Thyroid gland (tissue), 4 donors: Measurements from ENCODE around the gene MAP4K5. TPM values are rescaled to one million over a fixed set of nuclear protein-coding genes. Genes with fewer than 3 reads are reported as not detected.

ENCODE experiments used
- DNase-seq, 2 donors: peaks; one replicate each; pipeline ENCODE4 v3.0.0-alpha.2; 2019
- H3K27ac ChIP-seq, 3 donors: fragments of 200-600 bp; sonication (generic); 1 replicate in 2 of 3; 2 replicates in 1 of 3; pipeline ENCODE4 v1.5.1; 2016 to 2019; ENCODE audit warnings: mild to moderate bottlenecking in 1 of 3, moderate library complexity in 1 of 3
- H3K27me3 ChIP-seq: fragments of 200-600 bp; sonication (generic); one replicate; pipeline ENCODE4 v1.5.1; 2019
- H3K36me3 ChIP-seq, 2 donors: fragments of 200-600 bp; sonication (generic); one replicate each; pipeline ENCODE4 v1.5.1; 2016 to 2019
- H3K4me1 ChIP-seq, 2 donors: fragments of 200-600 bp; sonication (generic); one replicate each; pipeline ENCODE4 v1.5.1; 2017 to 2019
- H3K4me3 ChIP-seq, 3 donors: fragments of 200-600 bp; sonication (generic); replicated peaks in 1 of 3; 1 replicate in 2 of 3; 2 replicates in 1 of 3; pipeline ENCODE4 v1.5.1; 2016; ENCODE audit warnings: mild to moderate bottlenecking in 1 of 3
- H3K9me3 ChIP-seq: fragments of 200-600 bp; sonication (generic); one replicate; pipeline ENCODE4 v1.5.1; 2017
- CTCF ChIP-seq, 6 experiments: fragments of 200-600 bp in 3 of 6; fragments of 450-650 bp in 3 of 6; sonication (generic) in 3 of 6; IDR thresholded peaks; one replicate each; pipeline ENCODE4 v1.5.1; 2016 to 2019; ENCODE audit warnings: antibody characterized with exemption in 6 of 6, mild to moderate bottlenecking in 2 of 6, inconsistent platforms in 1 of 6, moderate library complexity in 1 of 6
- POLR2A ChIP-seq, 2 donors: fragments of 450-650 bp; IDR thresholded peaks; one replicate each; pipeline ENCODE4 v1.6.1; 2017; ENCODE audit warnings: antibody characterized with exemption in 2 of 2, mild to moderate bottlenecking in 2 of 2, moderate library complexity in 1 of 2
- WGBS, 2 donors: methylation state at CpG; one replicate each; pipeline ENCODE4 v1.1.5; 2017; 5-methylcytosine and 5-hydroxymethylcytosine counted together
- intact Hi-C: fragments of 100-400 bp; cut with DNase I; formaldehyde crosslinking; loops from one replicate; pipeline ENCODE4 v1.15.1; 2023
- total RNA-seq, 4 donors: library from RNA; depleted of rRNA; stranded (reverse); fragments of >200 nt; gene quantifications; one replicate each; pipeline ENCODE4 v1.2.3, GENCODE V29; 2016

Gene MAP4K5
- total RNA-seq, 4 donors from 2014 or later, result 139 to 259 (median 153) TPM

- Histone ChIP-seq H3K9me3 (no peaks in the 10 kb centered on the region), H3K27ac (no peak overlapping the region), H3K27me3 (no peaks in the 10 kb centered on the region), H3K4me3 (no peak overlapping the region), H3K36me3 (peaks cover 0 to 9% of the 10 kb centered on the region in 2 donors), H3K4me1 (no peaks in the 10 kb centered on the region)
- 75 to 80% methylated on average over 2 of the region's 2 CpGs for WGBS, 2 donors
- intact Hi-C loops, result no loop called here
- TF ChIP-seq POLR2A (IDR thresholded peaks at IDR 0.05) (no peak), CTCF (IDR thresholded peaks at IDR 0.05) (no peak)
- no peak for DNase-seq
Observed at GRCh38 chr14:50425105-50425504, 107.3 kb downstream of the MAP4K5 start.

GRCh38 chr14:50423529-50423928, 108.8 kb downstream of the MAP4K5 start:
- DNase-seq, result no peak
- H3K27me3 ChIP-seq, result no peaks in the 10 kb centered on the region
- no peak overlapping the region for H3K4me3 ChIP-seq
- no peaks in the 10 kb centered on the region for H3K9me3 ChIP-seq
- WGBS, 2 donors, result 92 to 96% methylated on average over 3 of the region's 3 CpGs
- H3K27ac ChIP-seq, result no peak overlapping the region
- no peaks in the 10 kb centered on the region for H3K4me1 ChIP-seq
- peaks cover 0 to 9% of the 10 kb centered on the region in 2 donors for H3K36me3 ChIP-seq
- intact Hi-C loops, result no loop called here
- TF ChIP-seq POLR2A (IDR thresholded peaks at IDR 0.05) (no peak), CTCF (IDR thresholded peaks at IDR 0.05) (no peak)

GRCh38 chr14:50421499-50421898, 110.9 kb downstream of the MAP4K5 start:
- WGBS, 2 donors, result 96 to 97% methylated on average over 7 of the region's 7 CpGs
- Histone ChIP-seq H3K4me3 (no peak overlapping the region), H3K27me3 (no peaks in the 10 kb centered on the region), H3K27ac (no peak overlapping the region), H3K9me3 (no peaks in the 10 kb centered on the region), H3K36me3 (peaks cover 0 to 9% of the 10 kb centered on the region in 2 donors), H3K4me1 (no peaks in the 10 kb centered on the region)
- DNase-seq, result no peak
- TF ChIP-seq CTCF (IDR thresholded peaks at IDR 0.05), result no peak
- no peak for TF ChIP-seq POLR2A (IDR thresholded peaks at IDR 0.05)
- intact Hi-C loops, result no loop called here

- DNase-seq, result no peak
- H3K4me3 ChIP-seq, result no peak overlapping the region
- intact Hi-C loops, result no loop called here
- no peaks in the 10 kb centered on the region for H3K27me3 ChIP-seq
- H3K9me3 ChIP-seq, result no peaks in the 10 kb centered on the region
- no peak overlapping the region for H3K27ac ChIP-seq
- H3K36me3 ChIP-seq, result no peaks in the 10 kb centered on the region
- TF ChIP-seq CTCF (IDR thresholded peaks at IDR 0.05) (no peak), POLR2A (IDR thresholded peaks at IDR 0.05) (no peak)
- 96 to 98% methylated on average over 2 of the region's 2 CpGs for WGBS, 2 donors
- H3K4me1 ChIP-seq, result no peaks in the 10 kb centered on the region
Observed at GRCh38 chr14:50417853-50418252, 114.5 kb downstream of the MAP4K5 start.

- DNase-seq, result no peak
- intact Hi-C loops, result no loop called here
- 90 to 93% methylated on average over 1 of the region's 1 CpG for WGBS, 2 donors
- Histone ChIP-seq H3K36me3 (no peaks in the 10 kb centered on the region), H3K9me3 (no peaks in the 10 kb centered on the region), H3K27me3 (no peaks in the 10 kb centered on the region), H3K4me3 (no peak overlapping the region), H3K4me1 (no peaks in the 10 kb centered on the region), H3K27ac (no peak overlapping the region)
- TF ChIP-seq POLR2A (IDR thresholded peaks at IDR 0.05) (no peak), CTCF (IDR thresholded peaks at IDR 0.05) (no peak)
Observed at GRCh38 chr14:50410921-50411320, 121.4 kb downstream of the MAP4K5 start.
